IPS DF 4.7 (cell line): ENCODE measurements around the gene POLR3A.
"Not testable (repeated sequence)": the region's sequence is repeated elsewhere in the genome, so short reads cannot be mapped to it uniquely, and the experiment has no call there.

Source experiments
- DNase-seq: peaks from one replicate; pipeline ENCODE4 v3.0.0-alpha.2; 2013; ENCODE audit warnings: low spot score; ENCODE audit errors: extremely low read depth

The POLR3A gene

DNA sequence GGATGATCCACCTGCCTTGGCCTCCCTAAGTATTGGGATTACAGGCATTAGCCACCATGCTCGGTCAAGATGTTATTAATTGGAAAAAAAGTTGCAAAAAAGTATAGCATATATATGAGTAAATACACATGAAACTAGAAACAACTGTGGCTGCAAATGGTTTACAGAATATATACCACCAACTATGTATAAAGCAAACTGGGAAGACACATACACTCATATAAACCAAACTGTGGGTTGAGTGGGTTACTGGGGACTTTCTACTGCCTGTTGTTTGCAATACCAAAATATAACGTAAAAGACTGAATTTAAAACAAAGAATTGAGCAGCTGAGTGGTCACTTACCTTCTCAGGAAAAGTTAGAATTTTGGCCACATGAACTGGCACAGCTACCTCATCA, 8.1 kb downstream of the POLR3A start:
- no peak for DNase-seq

DNA sequence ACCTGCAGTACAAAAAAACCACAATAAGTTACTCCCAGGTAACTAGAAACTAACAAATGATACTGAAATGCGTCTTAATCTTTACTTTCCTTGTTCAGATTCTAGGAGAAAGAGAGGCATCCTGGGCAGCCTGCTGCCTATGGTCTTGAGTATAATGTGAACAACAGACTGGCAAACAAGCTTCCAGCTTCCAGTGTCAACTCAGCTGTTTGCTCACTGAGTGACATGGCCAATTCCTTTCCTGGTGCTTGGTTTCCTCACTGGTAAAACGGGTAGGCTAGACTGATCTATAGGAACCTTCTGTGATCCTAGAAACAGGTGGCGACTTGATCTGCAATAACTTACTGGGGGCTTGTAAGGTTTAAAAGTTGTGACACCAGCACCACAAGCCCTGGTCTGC, 10.1 kb downstream of the POLR3A start:
- DNase-seq, result no peak

GRCh38 chr10:78017856-78018255, 11.5 kb downstream of the POLR3A start:
- no peak for DNase-seq

DNA sequence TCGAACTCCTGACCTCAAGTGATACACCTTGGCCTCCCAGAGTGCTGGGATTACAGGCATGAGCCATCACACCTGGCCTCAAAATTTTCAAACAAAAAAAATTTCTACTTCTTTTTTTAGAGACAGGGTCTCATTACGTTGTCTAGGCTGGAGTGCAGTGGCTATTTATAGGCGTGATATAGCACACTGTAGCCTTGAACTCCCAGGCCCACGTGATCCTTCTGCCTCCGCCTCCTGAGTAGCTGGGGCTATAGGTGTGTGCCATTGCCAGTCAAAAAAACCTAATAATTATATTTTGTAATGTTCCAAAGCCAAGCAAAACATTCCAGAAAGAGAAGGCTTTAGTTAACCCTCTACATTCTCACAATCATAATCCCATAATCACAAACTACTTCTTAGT, 13.8 kb downstream of the POLR3A start:
- no peak for DNase-seq

DNA sequence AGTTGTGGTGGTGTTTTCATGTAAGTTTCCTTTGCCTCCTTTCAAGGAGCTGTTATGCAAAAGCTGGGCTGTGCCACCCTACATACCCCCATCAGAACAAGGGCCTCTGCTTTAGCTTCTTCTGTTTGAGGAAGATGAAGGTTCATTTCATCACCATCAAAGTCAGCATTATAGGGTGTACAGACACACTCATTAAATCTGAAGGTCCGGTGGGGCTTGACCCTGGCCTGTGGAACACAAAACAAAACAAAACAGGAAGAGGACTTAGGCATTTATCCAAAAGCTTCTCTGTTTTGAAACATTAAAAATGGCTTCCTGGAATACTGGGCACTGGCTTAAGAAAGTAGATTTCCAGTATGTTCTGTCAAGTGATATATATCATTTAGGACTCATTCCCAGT, 15.8 kb downstream of the POLR3A start:
- no peak for DNase-seq

DNA sequence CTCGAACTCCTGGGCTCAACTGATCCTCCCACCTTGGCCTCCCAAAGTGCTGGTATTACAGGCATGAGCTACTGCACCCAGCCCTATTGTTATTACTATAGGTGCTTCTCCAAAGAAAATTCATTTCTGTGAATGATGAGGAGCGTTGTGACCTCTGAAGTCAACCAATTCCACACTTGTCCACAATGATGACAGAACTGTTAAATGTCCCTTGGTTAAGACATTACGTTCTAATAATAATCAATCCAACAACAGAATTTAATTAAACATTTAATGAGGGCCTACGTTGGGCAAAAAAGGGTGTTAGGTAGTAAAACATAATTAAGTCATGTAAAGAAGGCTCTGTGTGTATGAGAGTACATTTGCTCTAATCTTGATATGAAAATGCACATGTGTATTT, 18.2 kb downstream of the POLR3A start:
- no peak for DNase-seq

GRCh38 chr10:78010278-78010677, 19.0 kb downstream of the POLR3A start:
- no peak for DNase-seq

DNA sequence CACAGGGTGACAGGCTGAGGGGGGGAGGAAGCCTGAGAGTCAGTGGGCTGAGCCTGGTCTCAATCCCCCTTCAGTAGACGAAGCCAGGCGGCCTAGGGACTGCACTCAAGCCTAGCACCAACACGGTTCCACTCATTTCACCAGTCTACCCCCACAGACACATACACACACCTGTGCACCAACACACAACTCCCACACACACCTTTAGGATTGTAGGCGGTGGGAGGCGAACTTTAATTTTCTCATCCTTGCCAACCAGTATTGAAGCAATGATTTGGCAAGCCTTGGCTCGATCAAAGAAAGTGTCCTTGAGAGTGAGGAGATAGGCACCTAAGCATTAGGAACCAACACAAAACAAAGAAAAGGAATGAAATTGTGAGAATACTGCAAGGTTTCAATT, 19.7 kb downstream of the POLR3A start:
- DNase-seq, result no peak

GRCh38 chr10:78007172-78007571, 22.1 kb downstream of the POLR3A start:
- no peak for DNase-seq

GRCh38 chr10:78004215-78005026, 24.9 kb downstream of the POLR3A start:
- no peak for DNase-seq

DNA sequence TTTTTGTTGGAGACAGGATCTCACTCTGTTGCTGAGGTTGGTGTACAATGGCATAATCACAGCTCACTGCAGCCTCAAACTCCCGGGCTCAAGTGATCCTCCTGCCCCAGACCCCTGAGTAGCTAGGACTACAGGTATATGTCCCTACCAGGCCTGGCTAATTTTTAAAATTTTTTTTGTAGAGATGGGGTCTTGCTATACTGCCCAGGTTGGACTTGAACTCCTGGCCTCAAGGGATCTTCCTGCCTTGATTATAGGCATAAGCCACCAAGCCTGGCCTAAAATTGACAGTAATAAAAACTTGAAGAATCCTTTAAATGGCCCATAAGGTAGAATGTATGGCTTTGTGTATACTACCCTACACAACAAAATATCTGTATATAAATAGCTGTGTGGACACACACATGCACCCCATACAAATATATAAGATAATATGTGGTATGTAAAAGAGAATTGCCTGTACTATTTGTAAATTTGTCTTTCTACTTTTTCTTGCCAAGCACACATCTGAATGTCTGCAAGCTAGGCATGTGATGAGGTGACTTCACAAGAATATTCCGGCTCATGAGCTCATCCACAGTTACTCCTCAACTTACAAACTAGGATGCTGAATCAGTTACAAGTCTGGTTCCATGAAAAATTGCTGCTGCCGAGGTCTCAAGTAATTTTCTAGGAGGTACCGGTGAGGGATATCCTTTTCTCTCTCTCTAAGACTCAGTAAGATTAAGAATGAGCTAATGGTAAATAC, 26.6 kb downstream of the POLR3A start:
- DNase-seq, result no peak

- DNase-seq, result no peak
Observed at GRCh38 chr10:78000956-78001472, 28.3 kb downstream of the POLR3A start.

GRCh38 chr10:78000206-78000605, 29.1 kb downstream of the POLR3A start:
- no peak for DNase-seq

DNA sequence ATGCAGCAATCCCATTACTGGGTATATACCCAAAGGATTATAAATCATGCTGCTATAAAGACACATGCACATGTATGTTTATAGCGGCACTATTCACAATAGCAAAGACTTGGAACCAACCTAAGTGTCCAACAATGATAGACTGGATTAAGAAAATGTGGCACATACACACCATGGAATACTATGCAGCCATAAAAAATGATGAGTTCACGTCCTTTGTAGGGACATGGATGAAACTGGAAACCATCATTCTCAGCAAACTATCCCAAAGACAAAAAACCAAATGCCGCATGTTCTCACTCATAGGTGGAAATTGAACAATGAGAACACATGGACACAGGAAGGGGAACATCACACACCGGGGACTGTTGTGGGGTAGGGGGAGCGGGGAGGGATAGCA, 30.5 kb downstream of the POLR3A start:
- DNase-seq, result not testable (repeated sequence)

- no peak for DNase-seq
Observed at GRCh38 chr10:77993620-77994019, 35.7 kb downstream of the POLR3A start.

DNA sequence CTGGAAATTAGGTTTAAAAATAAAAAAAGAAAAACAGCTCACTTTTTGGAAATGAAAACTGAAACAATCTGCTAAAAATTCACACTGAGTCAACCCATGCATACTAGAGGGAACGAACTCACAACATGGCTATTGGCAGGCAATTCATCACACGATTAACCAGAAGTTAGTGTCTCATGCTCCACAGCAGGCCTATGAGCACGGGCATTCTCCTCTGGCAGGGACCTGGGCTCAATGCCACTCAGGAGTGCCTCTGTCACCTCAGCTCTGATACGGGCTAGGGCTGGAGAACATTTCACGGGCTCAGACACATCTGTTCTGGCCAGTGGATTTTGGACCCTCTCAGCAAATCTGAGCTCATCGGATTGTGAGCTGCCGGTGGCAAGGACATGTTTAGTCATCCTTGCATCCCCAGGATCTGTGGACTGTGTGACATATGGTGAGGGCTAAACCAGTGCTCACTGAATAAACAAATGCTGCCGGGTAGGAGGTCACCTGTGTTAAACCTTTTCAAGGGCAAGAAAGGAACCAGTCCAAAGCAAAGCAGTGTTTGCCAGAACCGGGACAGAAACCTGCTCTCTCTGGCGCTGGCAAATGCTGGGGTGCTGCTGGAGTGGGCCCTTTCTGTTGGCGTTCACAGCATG, 40.1 kb downstream of the POLR3A start:
- DNase-seq, result no peak

- DNase-seq, result no peak
Observed at GRCh38 chr10:77987671-77988255, 41.6 kb downstream of the POLR3A start.

DNA sequence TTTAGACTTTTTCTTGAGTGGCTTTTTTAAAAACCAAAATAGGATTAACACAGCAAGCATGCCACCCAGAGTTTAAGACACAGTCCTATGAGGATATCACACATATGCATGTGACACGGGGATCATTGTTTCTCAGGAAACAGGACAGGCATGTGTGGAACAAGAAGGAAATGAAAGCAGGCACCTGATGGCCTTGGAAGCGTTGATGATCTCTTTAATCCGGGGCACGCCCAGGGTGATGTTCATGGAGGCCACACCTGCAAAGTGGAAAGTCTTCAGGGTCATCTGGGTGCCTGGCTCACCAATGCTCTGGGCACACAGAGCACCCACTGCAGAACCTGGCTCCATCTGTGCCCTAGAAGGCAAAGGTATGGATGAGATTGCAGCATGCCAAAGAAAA, 44.3 kb downstream of the POLR3A start:
- no peak for DNase-seq

GRCh38 chr10:77983384-77984341, 45.7 kb downstream of the POLR3A start:
- DNase-seq, result no peak

- DNase-seq, result no peak
Observed at GRCh38 chr10:77981281-77981680, 48.0 kb downstream of the POLR3A start.

DNA sequence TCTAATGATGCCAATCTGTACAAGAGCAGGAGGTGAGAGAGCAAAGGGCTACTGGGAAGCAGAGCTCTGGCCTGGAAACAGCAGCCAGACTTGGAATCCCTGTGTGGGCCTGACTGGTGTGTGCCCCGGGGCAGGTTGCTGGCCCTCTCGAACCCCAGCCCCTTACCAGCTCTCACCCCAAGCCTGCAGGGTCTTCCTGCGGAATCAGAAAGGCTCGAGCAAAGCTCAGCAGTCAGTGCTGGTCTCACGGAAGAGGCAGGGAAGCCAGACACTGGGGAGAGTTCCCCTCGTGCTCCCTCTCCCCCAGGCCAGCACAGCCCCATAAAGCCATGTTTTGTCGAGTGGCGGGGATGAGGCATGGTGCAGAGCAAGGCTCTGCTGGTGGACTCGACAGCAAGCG, 50.1 kb downstream of the POLR3A start:
- no peak for DNase-seq
